ENCODE data around the gene TTLL3.
"Not testable (repeated sequence)": the region's sequence is repeated elsewhere in the genome, so short reads cannot be mapped to it uniquely, and the experiment has no call there.

Gene TTLL3

GRCh38 chr3:9875448-9875847, 65.4 kb downstream of the TTLL3 start:
- no peak for DNase-seq

GRCh38 chr3:9876255-9876654, 66.2 kb downstream of the TTLL3 start:
- DNase-seq = not testable (repeated sequence)

- DNase-seq = no peak
Measured at GRCh38 chr3:9876991-9877390, 66.9 kb downstream of the TTLL3 start.

- no peak for DNase-seq
Measured at GRCh38 chr3:9878700-9879099, 68.6 kb downstream of the TTLL3 start.

- no peak for DNase-seq
Measured at GRCh38 chr3:9879830-9880549, 69.9 kb downstream of the TTLL3 start, which contains the start of gene CIDEC. Gene CIDEC, minus strand, starts transcription at chr3:9880253. Its CDS starts 1,767 bp downstream, at chr3:9878486.

GRCh38 chr3:9881441-9881840, 71.4 kb downstream of the TTLL3 start:
- DNase-seq = no peak

- no peak for DNase-seq
Measured at GRCh38 chr3:9883706-9884554, 73.9 kb downstream of the TTLL3 start.

GRCh38 chr3:9884555-9885165, 74.6 kb downstream of the TTLL3 start:
- DNase-seq = no peak
